ENCODE measurements around the gene COL19A1.
"Not testable (repeated sequence)": the region's sequence is repeated elsewhere in the genome, so short reads cannot be mapped to it uniquely, and the experiment has no call there.

The COL19A1 gene

DNA sequence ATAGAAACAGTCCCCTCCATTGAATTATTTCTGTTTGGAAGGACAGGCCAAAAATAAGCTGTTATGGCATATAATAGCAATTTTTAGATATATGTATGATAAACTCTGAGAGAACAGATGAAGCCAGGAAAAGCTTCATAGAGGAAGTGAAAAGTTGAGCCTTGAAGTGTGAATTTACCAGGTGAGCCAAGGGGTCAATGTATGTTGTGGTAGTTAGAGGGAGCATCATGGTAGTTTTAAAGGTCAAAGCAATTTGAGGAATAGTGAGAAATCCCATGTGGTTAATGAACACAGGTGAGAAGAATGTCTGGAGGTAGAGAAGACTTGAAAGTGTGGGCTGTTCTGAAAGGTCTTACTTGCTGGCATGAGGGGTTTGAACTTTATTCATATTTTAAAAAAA, 47.0 kb downstream of the COL19A1 start:
- ATAC-seq: no peak
- Mint-ChIP-seq H3K4me3 (no peak overlapping the region), H3K4me1 (peaks cover 36% of the 10 kb centered on the region), H3K27me3 (no peaks in the 10 kb centered on the region), H3K9me3 (peaks cover 5% of the 10 kb centered on the region), H3K36me3 (peaks cover 20% of the 10 kb centered on the region), H3K27ac (peak overlapping the region; percentile 6)

- ATAC-seq: no peak
- Mint-ChIP-seq H3K27me3 (no peaks in the 10 kb centered on the region), H3K36me3 (peaks cover 20% of the 10 kb centered on the region), H3K9me3 (peaks cover 5% of the 10 kb centered on the region), H3K4me1 (peaks cover 36% of the 10 kb centered on the region), H3K4me3 (no peak overlapping the region), H3K27ac (no peak overlapping the region)
Measured at GRCh38 chr6:69914015-69914485, 47.7 kb downstream of the COL19A1 start.

- H3K9me3 Mint-ChIP-seq: peaks cover 5% of the 10 kb centered on the region
- H3K4me3 Mint-ChIP-seq: no peak overlapping the region
- H3K36me3 Mint-ChIP-seq: peaks cover 20% of the 10 kb centered on the region
- H3K4me1 Mint-ChIP-seq: peaks cover 36% of the 10 kb centered on the region
- no peak for ATAC-seq
- H3K27ac Mint-ChIP-seq: no peak overlapping the region
- no peaks in the 10 kb centered on the region for H3K27me3 Mint-ChIP-seq
Measured at GRCh38 chr6:69915346-69915745, 49.0 kb downstream of the COL19A1 start.

GRCh38 chr6:69917834-69918233, 51.5 kb downstream of the COL19A1 start:
- peak; percentile 67 for ATAC-seq
- Mint-ChIP-seq H3K27me3 (no peaks in the 10 kb centered on the region), H3K4me3 (no peak overlapping the region), H3K27ac (peak overlapping the region; percentile 61), H3K4me1 (peaks cover 22% of the 10 kb centered on the region), H3K9me3 (peaks cover 5% of the 10 kb centered on the region), H3K36me3 (peaks cover 7% of the 10 kb centered on the region)

- peaks cover 13% of the 10 kb centered on the region for H3K4me1 Mint-ChIP-seq
- peaks cover 5% of the 10 kb centered on the region for H3K9me3 Mint-ChIP-seq
- ATAC-seq: no peak
- no peak overlapping the region for H3K4me3 Mint-ChIP-seq
- H3K27me3 Mint-ChIP-seq: no peaks in the 10 kb centered on the region
- peaks cover 15% of the 10 kb centered on the region for H3K36me3 Mint-ChIP-seq
- no peak overlapping the region for H3K27ac Mint-ChIP-seq
Measured at GRCh38 chr6:69918813-69919475, 52.6 kb downstream of the COL19A1 start.

DNA sequence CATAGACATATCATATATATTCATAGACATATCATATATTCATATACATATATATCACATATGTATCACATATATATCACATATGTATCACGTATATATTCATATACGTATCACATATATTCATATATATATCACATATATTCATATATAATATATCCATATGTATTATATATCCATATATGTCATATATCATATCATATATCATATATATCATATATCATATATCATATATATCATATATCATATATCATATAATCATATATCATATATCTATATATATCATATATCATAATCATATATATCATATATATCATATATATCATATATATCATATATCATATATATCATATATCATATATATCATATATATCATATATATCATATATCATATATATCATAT, 54.7 kb downstream of the COL19A1 start:
- ATAC-seq, H3K27ac Mint-ChIP-seq, H3K27me3 Mint-ChIP-seq, H3K4me3 Mint-ChIP-seq, H3K9me3 Mint-ChIP-seq: not testable (repeated sequence)
- peaks cover 11% of the 10 kb centered on the region for H3K4me1 Mint-ChIP-seq
- peaks cover 26% of the 10 kb centered on the region for H3K36me3 Mint-ChIP-seq

DNA sequence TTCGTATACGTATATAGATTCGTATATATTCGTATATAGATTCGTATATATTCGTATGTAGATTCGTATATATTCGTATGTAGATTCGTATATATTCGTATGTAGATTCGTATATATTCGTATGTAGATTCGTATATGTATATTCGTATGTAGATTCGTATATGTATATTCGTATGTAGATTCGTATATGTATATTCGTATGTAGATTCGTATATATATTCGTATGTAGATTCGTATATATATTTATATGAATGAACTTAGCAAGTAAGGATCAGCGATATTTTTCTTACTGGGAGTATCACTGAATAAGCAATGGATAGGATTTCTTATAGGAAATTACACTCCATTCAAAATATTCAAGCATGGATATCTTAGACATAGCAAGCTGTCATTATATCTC, 55.3 kb downstream of the COL19A1 start:
- not testable (repeated sequence) for H3K4me3 Mint-ChIP-seq, ATAC-seq, H3K27ac Mint-ChIP-seq, H3K27me3 Mint-ChIP-seq
- Mint-ChIP-seq H3K4me1 (peaks cover 11% of the 10 kb centered on the region), H3K9me3 (peaks cover 10% of the 10 kb centered on the region), H3K36me3 (peaks cover 31% of the 10 kb centered on the region)

DNA sequence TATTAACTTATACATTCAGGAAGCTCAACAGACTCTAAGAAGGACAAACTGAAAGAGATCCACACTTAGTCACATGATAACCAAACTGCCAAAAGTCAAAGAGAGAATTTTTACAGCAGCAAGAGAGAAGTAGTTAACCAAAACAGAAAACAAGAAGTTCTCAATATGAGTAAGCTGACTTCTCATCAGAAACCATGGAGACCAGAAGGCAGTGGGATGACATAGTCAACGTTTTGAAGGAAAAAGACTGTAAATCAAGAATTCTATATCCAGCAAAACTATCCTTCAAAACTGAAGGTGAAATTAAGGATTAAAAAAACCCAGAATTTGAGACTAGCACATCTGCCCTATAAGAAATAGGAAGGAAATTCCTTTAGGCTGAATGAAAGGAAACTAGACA, 60.4 kb downstream of the COL19A1 start:
- H3K9me3 Mint-ChIP-seq: peaks cover 10% of the 10 kb centered on the region
- ATAC-seq: no peak
- H3K27me3 Mint-ChIP-seq: no peaks in the 10 kb centered on the region
- H3K27ac Mint-ChIP-seq: no peak overlapping the region
- H3K4me3 Mint-ChIP-seq: no peak overlapping the region
- no peaks in the 10 kb centered on the region for H3K4me1 Mint-ChIP-seq
- peaks cover 47% of the 10 kb centered on the region for H3K36me3 Mint-ChIP-seq

GRCh38 chr6:69933239-69933638, 66.9 kb downstream of the COL19A1 start:
- no peaks in the 10 kb centered on the region for H3K9me3 Mint-ChIP-seq
- H3K27me3 Mint-ChIP-seq: no peaks in the 10 kb centered on the region
- peaks cover 12% of the 10 kb centered on the region for H3K4me1 Mint-ChIP-seq
- peak overlapping the region; percentile 10 for H3K27ac Mint-ChIP-seq
- H3K4me3 Mint-ChIP-seq: no peak overlapping the region
- peaks cover 20% of the 10 kb centered on the region for H3K36me3 Mint-ChIP-seq
- ATAC-seq: no peak

GRCh38 chr6:69935079-69935478, 68.7 kb downstream of the COL19A1 start:
- no peak overlapping the region for H3K27ac Mint-ChIP-seq
- H3K4me3 Mint-ChIP-seq: no peak overlapping the region
- no peaks in the 10 kb centered on the region for H3K9me3 Mint-ChIP-seq
- peaks cover 12% of the 10 kb centered on the region for H3K4me1 Mint-ChIP-seq
- no peak for ATAC-seq
- H3K27me3 Mint-ChIP-seq: no peaks in the 10 kb centered on the region
- peaks cover 9% of the 10 kb centered on the region for H3K36me3 Mint-ChIP-seq

- H3K4me3 Mint-ChIP-seq: no peak overlapping the region
- peaks cover 12% of the 10 kb centered on the region for H3K4me1 Mint-ChIP-seq
- H3K36me3 Mint-ChIP-seq: peaks cover 16% of the 10 kb centered on the region
- H3K27ac Mint-ChIP-seq: no peak overlapping the region
- ATAC-seq: no peak
- H3K27me3 Mint-ChIP-seq: no peaks in the 10 kb centered on the region
- no peaks in the 10 kb centered on the region for H3K9me3 Mint-ChIP-seq
Measured at GRCh38 chr6:69936674-69937363, 70.5 kb downstream of the COL19A1 start.

DNA sequence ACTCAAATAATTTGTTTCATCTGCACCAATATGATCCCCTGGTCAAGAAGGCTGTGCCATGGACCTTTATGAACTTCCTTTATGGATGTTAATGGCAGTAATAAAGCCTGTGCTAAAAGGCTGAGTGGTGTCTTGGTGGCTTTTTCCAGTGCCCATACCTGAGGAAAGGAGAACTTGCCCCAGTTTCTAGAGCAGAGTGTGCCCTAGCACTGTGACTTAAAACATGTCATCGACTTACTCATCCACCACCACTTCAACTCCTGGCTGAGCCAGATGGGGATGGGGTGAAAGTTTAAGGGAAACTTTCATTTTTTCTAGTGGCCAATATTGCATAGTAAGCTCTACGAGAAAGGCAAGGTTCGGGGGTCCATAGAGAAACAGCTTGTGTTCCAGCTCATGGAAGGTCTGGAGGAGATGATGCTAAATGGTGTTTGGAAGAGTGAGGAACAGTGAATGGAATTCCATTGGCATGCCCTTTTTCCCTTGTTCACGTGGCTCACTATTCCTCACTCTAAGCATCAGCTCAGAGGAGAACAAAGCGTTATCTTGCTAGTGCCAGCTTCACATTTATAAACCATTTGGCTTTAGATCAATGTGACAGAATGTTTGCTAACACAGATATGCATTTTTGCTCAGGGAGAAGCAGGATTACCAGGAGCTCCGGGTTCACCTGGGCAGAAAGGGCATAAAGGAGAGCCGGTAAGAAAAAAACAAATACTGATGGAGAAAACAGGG, 71.2 kb downstream of the COL19A1 start:
- no peak for ATAC-seq
- Mint-ChIP-seq H3K4me1 (peaks cover 11% of the 10 kb centered on the region), H3K27me3 (no peaks in the 10 kb centered on the region), H3K36me3 (peaks cover 16% of the 10 kb centered on the region), H3K9me3 (no peaks in the 10 kb centered on the region), H3K27ac (no peak overlapping the region), H3K4me3 (no peak overlapping the region)

- peaks cover 3% of the 10 kb centered on the region for H3K9me3 Mint-ChIP-seq
- peaks cover 8% of the 10 kb centered on the region for H3K4me1 Mint-ChIP-seq
- H3K27ac Mint-ChIP-seq: no peak overlapping the region
- no peak overlapping the region for H3K4me3 Mint-ChIP-seq
- no peak for ATAC-seq
- peaks cover 24% of the 10 kb centered on the region for H3K36me3 Mint-ChIP-seq
- no peaks in the 10 kb centered on the region for H3K27me3 Mint-ChIP-seq
Measured at GRCh38 chr6:69942485-69942884, 76.1 kb downstream of the COL19A1 start.

DNA sequence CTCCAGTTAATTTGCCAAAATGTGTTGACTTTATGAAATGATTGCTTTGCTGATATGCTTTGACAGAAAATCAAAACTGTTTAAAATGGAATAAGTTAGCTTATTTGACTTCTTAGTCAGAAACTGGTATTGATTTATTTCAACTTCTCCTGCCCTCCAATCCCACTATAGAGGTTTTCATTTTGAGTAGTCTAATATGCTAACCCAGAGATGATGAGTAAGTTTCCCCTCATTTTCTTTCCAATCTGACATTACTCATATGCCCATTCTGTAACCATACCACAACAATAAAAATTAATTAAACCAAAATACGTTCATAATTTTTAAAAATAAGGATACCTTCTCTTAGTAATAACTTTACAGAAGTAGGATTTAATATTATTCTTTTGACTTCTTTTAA, 78.8 kb downstream of the COL19A1 start:
- no peaks in the 10 kb centered on the region for H3K27me3 Mint-ChIP-seq
- ATAC-seq: no peak
- H3K4me1 Mint-ChIP-seq: peaks cover 8% of the 10 kb centered on the region
- H3K36me3 Mint-ChIP-seq: peaks cover 24% of the 10 kb centered on the region
- no peak overlapping the region for H3K27ac Mint-ChIP-seq
- no peak overlapping the region for H3K4me3 Mint-ChIP-seq
- peaks cover 3% of the 10 kb centered on the region for H3K9me3 Mint-ChIP-seq

GRCh38 chr6:69948479-69949114, 82.2 kb downstream of the COL19A1 start:
- Mint-ChIP-seq H3K27me3 (no peaks in the 10 kb centered on the region), H3K27ac (no peak overlapping the region)
- no peak for ATAC-seq

More at GRCh38 chr6:69948479-69949114, 82.2 kb downstream of the COL19A1 start:
- Mint-ChIP-seq H3K4me1 (peaks cover 8% of the 10 kb centered on the region), H3K4me3 (no peak overlapping the region), H3K9me3 (no peaks in the 10 kb centered on the region), H3K36me3 (peaks cover 8% of the 10 kb centered on the region)

All from stimulated activated memory B cell treated with anti-CD40 and anti-IgM and Interleukin-4, amounts not matched to agents 10 μg/mL and 1 μg/mL and 100 μg/mL, for 72 hours (primary cell).